HG03442 (cell line): ENCODE data around the gene GGCX.

Experiments
- ATAC-seq: cut with Tn5 transposase; IDR thresholded peaks from one replicate; pipeline ENCODE4 v1.9.1; 2021; ENCODE audit warnings: mild to moderate bottlenecking, moderate library complexity; ENCODE audit not compliant: unreplicated experiment

GGCX gene

GRCh38 chr2:85522090-85522647, 39.1 kb downstream of the GGCX start:
- ATAC-seq: no peak

- ATAC-seq: no peak
These were observed 44.5 kb downstream of the GGCX start for GRCh38 chr2:85516653-85517389.

GRCh38 chr2:85514323-85514722, 47.0 kb downstream of the GGCX start:
- ATAC-seq: no peak

- ATAC-seq: no peak
These were observed 50.1 kb downstream of the GGCX start for GRCh38 chr2:85511008-85511811.

GRCh38 chr2:85506768-85507181, 54.5 kb downstream of the GGCX start:
- no peak for ATAC-seq

GRCh38 chr2:85505551-85506238, 55.6 kb downstream of the GGCX start:
- no peak for ATAC-seq

GRCh38 chr2:85504778-85505261, 56.5 kb downstream of the GGCX start:
- no peak for ATAC-seq

- no peak for ATAC-seq
These were observed 57.2 kb downstream of the GGCX start for GRCh38 chr2:85503851-85504777.

- no peak for ATAC-seq
These were observed 58.0 kb downstream of the GGCX start for GRCh38 chr2:85503168-85503850.

- no peak for ATAC-seq
These were observed 58.6 kb downstream of the GGCX start for GRCh38 chr2:85502720-85503119.

- no peak for ATAC-seq
These were observed 60.0 kb downstream of the GGCX start for GRCh38 chr2:85501248-85501647.

GRCh38 chr2:85497944-85498630, 63.2 kb downstream of the GGCX start:
- ATAC-seq: no peak

GRCh38 chr2:85496436-85496835, 64.9 kb downstream of the GGCX start:
- ATAC-seq: no peak
